Measurements from ENCODE around the gene KIF17. TPM values are rescaled to one million over a fixed set of nuclear protein-coding genes. Genes with fewer than 3 reads are reported as not detected.
A peak's percentile ranks its signal among the peaks of the same experiment; 100 is the strongest.

The KIF17 gene
- polyA plus RNA-seq, 1 donor from 2014 or later = 10.0 TPM

GRCh38 chr1:20634594-20635084 is 83.2 kb downstream of the KIF17 start:
- H3K36me3 ChIP-seq (ENCODE audit: insufficient read depth, low read length) = no peaks in the 10 kb centered on the region
- no peaks in the 10 kb centered on the region for H3K79me2 ChIP-seq (replicated peaks; ENCODE audit: insufficient read depth, low read length)
- H3K9me3 ChIP-seq (ENCODE audit: low read length) = no peaks in the 10 kb centered on the region
- H3K27ac ChIP-seq (ENCODE audit: low read length) = peak overlapping the region; percentile 83
- peak overlapping the region; percentile 93 for H3K9ac ChIP-seq (ENCODE audit: low read length)
- peak overlapping the region; percentile 94 for H3K4me2 ChIP-seq (ENCODE audit: low read length)
- no peak overlapping the region for H2AFZ ChIP-seq (ENCODE audit: low read depth, low read length)
- no peaks in the 10 kb centered on the region for H3F3A ChIP-seq (ENCODE audit: insufficient read depth, low read length, poor library complexity, severe bottlenecking)
- no peaks in the 10 kb centered on the region for H3K9me2 ChIP-seq (ENCODE audit: insufficient read depth, low read length)
- H4K20me1 ChIP-seq (ENCODE audit: insufficient read depth) = no peaks in the 10 kb centered on the region
- H3K4me3 ChIP-seq (ENCODE audit: low read length) = peak overlapping the region; percentile 67
- H3K27me3 ChIP-seq (ENCODE audit: insufficient read depth, low read depth, low read length) = no peaks in the 10 kb centered on the region
- no peak for TF ChIP-seq MXI1 (conservative IDR thresholded peaks at IDR 0.05; ENCODE audit: poor library complexity, severe bottlenecking)
- TF ChIP-seq SMC3 (conservative IDR thresholded peaks at IDR 0.05; ENCODE audit: poor library complexity) = no peak
- no peak for TF ChIP-seq TAF1 (IDR thresholded peaks at IDR 0.05; ENCODE audit: low read depth)
- no peak for TF ChIP-seq POLR2AphosphoS5 (IDR thresholded peaks at IDR 0.05)
- TF ChIP-seq CTCF (IDR thresholded peaks at IDR 0.05; ENCODE audit: poor library complexity, severe bottlenecking) = no peak
- no peak for TF ChIP-seq EP300 (conservative IDR thresholded peaks at IDR 0.05; ENCODE audit: poor library complexity, severe bottlenecking)
- TF ChIP-seq REST (IDR thresholded peaks at IDR 0.05; ENCODE audit: borderline replicate concordance) = no peak
- no peak for TF ChIP-seq EZH2 (IDR thresholded peaks at IDR 0.05; ENCODE audit: borderline replicate concordance, insufficient read depth, low read length, poor library complexity, severe bottlenecking)
- no peak for TF ChIP-seq RAD21 (conservative IDR thresholded peaks at IDR 0.05)

GRCh38 chr1:20634065-20634593 is 83.7 kb downstream of the KIF17 start:
- Histone ChIP-seq H3K27ac (ENCODE audit: low read length) (peak overlapping the region; percentile 83), H3K9ac (ENCODE audit: low read length) (peak overlapping the region; percentile 93), H3K27me3 (ENCODE audit: insufficient read depth, low read depth, low read length) (no peaks in the 10 kb centered on the region), H2AFZ (ENCODE audit: low read depth, low read length) (peak overlapping the region; percentile 11), H3K4me2 (ENCODE audit: low read length) (peak overlapping the region; percentile 94), H3K4me3 (ENCODE audit: low read length) (peak overlapping the region; percentile 67), H3K9me3 (ENCODE audit: low read length) (no peaks in the 10 kb centered on the region), H4K20me1 (ENCODE audit: insufficient read depth) (no peaks in the 10 kb centered on the region), H3F3A (ENCODE audit: insufficient read depth, low read length, poor library complexity, severe bottlenecking) (no peaks in the 10 kb centered on the region), H3K9me2 (ENCODE audit: insufficient read depth, low read length) (no peaks in the 10 kb centered on the region), H3K79me2 (replicated peaks; ENCODE audit: insufficient read depth, low read length) (no peaks in the 10 kb centered on the region), H3K36me3 (ENCODE audit: insufficient read depth, low read length) (no peaks in the 10 kb centered on the region)
- TF ChIP-seq EZH2 (IDR thresholded peaks at IDR 0.05; ENCODE audit: borderline replicate concordance, insufficient read depth, low read length, poor library complexity, severe bottlenecking) (no peak), RAD21 (conservative IDR thresholded peaks at IDR 0.05) (peak; percentile 17), REST (IDR thresholded peaks at IDR 0.05; ENCODE audit: borderline replicate concordance) (no peak)

Data from neural cell (in vitro differentiated cells).